Body of pancreas (tissue), 4 donors: ENCODE data around the gene IKZF3.

ENCODE experiments used
- POLR2A ChIP-seq, 3 donors: fragments of 450-650 bp; IDR thresholded peaks; one replicate each; pipeline ENCODE4 v1.6.1; 2016; ENCODE audit warnings: antibody characterized with exemption in 3 of 3, mild to moderate bottlenecking in 2 of 3
- TF ChIP-seq, protein P1 (sequence below), 7 experiments: fragments of 450-650 bp in 4 of 7; fragments of 200-600 bp in 3 of 7; sonication (generic) in 3 of 7; IDR thresholded peaks; one replicate each; pipeline ENCODE4 v1.5.1; 2016 to 2019; ENCODE audit warnings: antibody characterized with exemption in 7 of 7

GRCh38 chr17:39777534-39778365 lies 86.4 kb downstream of the IKZF3 start:
- TF ChIP-seq, protein P1, sequence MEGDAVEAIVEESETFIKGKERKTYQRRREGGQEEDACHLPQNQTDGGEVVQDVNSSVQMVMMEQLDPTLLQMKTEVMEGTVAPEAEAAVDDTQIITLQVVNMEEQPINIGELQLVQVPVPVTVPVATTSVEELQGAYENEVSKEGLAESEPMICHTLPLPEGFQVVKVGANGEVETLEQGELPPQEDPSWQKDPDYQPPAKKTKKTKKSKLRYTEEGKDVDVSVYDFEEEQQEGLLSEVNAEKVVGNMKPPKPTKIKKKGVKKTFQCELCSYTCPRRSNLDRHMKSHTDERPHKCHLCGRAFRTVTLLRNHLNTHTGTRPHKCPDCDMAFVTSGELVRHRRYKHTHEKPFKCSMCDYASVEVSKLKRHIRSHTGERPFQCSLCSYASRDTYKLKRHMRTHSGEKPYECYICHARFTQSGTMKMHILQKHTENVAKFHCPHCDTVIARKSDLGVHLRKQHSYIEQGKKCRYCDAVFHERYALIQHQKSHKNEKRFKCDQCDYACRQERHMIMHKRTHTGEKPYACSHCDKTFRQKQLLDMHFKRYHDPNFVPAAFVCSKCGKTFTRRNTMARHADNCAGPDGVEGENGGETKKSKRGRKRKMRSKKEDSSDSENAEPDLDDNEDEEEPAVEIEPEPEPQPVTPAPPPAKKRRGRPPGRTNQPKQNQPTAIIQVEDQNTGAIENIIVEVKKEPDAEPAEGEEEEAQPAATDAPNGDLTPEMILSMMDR (IDR thresholded peaks at IDR 0.05) = no peak
- TF ChIP-seq POLR2A (IDR thresholded peaks at IDR 0.05) = no peak
